Stimulated activated CD4-positive, alpha-beta T cell treated with anti-CD3 and anti-CD28 coated beads, TNF-alpha, amount 100 ng/mL, for 48 hours (primary cell): ENCODE measurements around the gene ATP6V0C.
A peak's percentile ranks its signal among the peaks of the same experiment; 100 is the strongest.
"Not testable (repeated sequence)": the region's sequence is repeated elsewhere in the genome, so short reads cannot be mapped to it uniquely, and the experiment has no call there.

Source experiments
- DNase-seq, 3 donors: peaks; one replicate each; pipeline ENCODE4 v3.0.0-alpha.2; 2020; ENCODE audit warnings: low read depth in 3 of 3

ATP6V0C gene

DNA sequence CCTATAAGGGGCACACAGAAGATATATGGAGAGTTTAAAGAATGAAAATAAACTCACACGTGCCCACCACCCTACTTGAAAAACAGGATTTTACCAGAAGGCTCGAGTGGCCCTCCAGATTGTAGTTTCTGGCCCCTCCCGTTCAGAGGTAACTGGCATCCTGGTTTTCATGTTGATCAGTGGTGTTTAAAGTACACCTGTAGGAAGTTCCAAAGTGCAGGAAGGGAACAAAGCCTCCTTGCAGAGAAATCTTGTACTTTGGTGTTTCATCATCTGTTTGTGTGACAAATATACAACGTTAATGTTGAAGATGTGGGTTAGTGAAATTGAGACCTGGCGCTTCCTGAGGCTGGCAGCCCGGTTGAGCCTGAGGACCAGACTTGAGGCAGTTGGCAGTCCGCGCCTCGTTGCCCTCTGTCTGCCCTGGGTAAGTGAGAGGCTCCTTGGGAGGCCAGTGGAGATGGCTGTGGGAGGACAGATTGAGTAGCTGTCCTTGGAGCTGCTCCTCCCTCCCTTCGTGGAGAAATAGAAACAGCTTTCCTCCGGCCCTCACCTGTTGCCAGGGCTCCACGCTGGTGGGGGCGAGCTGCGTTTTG, 36.6 kb downstream of the ATP6V0C start:
- not testable (repeated sequence) for DNase-seq

DNA sequence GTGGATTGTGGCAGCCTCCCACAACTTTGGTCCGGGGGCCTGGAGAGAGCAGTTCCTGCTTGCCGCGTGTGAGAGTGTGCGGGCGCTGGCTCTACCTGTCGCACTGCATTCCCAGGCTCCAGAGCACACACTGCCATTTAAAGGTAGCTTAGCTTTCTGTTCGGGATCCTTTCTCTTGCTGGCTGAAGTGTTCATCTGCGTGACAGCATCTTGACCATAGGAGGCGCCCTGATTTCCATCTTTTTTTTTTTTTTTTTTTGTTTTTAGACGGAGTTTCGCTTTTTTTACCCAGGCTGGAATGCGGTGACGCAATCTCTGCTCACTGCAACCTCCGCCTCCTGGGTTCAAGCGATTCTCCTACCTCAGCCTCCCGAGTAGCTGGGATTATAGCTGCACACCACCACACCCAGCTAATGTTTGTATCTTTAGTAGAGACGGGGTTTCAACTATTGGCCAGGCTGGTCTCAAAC, 37.7 kb downstream of the ATP6V0C start:
- not testable (repeated sequence) for DNase-seq

DNA sequence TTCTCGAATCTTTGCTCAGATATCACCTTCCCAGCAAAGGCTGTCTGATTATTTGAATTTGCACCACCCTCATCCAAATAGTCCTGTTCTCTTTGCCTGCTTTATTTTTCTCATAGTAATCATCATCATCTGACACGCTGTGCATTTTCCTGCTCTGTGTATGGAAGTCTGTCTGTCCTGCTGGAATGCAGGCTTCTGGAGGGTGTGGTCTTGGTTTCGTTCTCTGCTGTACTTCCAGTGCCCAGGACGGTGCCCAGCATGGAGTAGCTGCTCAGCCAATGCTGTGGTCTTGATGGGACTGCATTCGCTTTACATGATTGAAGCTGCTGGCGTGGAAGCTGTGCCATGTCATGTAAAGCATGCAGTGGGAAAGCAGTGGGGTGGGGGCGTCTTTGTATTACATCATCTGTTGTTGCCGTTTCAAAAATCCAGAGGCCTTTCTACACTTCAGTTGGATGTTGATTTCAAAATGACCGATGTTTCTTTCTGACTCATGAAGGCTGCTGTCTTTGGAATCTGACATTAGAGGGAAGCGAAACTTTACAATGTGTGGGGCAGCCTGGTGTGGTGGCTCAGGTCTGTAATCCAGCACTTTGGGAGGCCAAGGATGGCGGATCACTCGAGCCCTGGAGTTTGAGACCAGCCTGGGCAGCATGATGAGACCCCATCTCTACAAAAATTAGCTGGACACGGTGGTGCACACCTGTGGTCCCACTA, 41.1 kb downstream of the ATP6V0C start:
- not testable (repeated sequence) for DNase-seq

DNA sequence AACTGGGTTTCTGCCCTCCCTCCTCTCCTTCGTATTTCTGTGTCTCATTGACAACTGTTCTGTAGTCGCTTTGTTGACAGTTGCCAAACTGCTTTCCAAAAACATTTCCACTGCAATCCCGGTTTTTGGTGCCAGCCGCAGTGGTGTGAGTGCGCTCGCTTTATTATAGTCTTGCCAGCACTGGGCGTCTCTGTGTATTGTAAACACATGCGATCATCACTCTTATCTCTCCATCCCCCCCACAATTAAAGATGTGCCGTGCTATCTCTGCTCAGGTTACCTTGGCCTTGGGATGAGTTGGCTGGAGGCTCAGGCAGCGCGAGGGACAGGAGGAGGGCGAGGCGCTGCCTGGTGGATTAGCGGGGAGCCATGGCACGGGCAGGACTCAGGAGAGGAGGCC, 43.4 kb downstream of the ATP6V0C start:
- not testable (repeated sequence) for DNase-seq

DNA sequence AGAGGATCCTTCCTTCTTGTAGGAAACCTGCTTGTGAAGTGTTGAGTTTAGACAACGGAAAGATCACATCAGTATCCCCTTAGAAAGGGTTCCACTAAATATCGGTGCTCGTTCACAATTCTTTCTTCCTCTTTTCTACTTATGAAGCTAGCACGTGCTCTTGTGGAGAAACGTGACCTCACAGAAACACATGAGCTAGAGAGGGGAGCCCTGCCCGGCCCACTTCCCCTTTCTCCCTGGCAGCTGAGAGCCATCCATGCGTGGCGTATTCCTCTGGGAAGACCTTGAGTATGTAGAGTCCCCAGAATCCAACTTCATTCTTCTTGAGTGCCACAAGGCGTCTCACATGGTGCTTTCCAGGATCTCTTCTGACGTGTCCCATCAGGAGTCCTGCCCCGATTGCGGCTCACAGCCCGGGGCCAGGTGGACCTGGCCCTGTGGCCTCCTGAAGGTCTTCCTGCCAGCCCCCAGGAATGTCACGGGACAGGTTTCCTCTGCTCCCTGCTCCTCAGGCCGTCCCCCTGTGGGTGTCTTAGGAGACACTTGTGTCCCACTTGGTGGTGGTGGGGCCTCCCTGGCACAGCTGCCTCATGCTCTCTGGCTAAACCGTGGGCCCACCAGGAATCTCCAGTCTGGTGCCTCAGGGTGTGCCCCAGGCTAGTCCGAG, 46.5 kb downstream of the ATP6V0C start:
- not testable (repeated sequence) for DNase-seq

DNA sequence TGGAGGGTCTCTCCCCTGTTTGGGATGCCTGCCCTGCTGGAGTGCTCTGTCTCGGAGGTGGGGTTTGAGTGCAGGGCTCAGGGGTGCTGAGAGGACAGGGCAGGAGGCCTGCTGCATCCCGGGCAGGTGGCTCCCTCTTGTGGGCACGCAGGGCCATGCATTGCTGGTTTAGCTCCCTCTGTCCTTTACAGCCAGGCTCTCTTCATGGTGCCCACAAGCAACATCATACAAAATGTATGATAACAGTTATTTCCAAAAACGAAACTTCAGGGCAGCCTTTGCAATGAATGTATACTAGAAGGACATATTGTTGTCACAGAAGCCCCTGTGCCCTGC, 47.0 kb downstream of the ATP6V0C start:
- DNase-seq: peak; percentile 35 to 46 (median 43)

DNA sequence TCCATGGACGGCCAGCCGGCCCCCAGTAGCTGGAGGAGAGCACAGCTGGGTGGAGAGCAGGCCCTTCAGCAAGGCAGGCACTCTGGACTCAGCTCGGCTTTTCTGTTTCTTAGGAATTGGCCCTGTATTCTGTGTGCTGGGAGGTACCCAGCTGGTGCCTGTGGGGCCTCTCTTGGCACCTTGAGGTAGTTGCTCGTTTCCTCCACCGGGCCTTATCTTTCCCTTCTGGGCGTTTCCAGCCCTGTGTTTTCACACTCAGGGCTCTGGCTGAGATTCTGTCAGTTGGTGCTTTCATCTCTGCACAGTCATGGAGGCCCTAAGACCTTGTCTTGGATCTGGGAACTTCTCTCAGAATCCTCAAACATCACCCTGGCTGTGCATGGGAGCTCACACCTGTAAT, 53.8 kb downstream of the ATP6V0C start:
- not testable (repeated sequence) for DNase-seq

DNA sequence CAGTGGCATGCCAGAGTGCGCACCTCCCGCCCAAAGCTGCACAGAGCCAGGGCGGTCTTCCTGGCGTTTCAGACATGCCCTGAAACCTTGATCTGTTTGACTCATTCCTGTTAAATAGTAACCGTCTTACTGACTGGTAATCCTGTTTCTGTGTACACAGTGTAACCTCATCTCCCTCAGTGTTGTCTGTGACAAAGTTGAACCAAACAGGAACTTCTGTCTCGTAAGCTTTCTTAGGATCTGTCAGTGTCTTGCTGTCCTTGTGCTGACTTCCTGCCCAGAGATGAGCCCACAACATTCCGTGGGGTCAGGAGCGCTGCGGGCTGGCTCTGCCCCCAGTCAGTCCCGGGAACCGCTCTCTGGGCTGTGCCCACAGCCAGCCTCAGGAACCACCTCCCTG, 54.8 kb downstream of the ATP6V0C start:
- DNase-seq: not testable (repeated sequence)
